Hepatocyte (in vitro differentiated cells): ENCODE results near the gene DOCK1. TPM values are rescaled to one million over a fixed set of nuclear protein-coding genes. Genes with fewer than 3 reads are reported as not detected.

Source experiments
- DNase-seq: peaks from one replicate; pipeline ENCODE4 v3.0.0-alpha.2; 2016; ENCODE audit warnings: low spot score
- H2AFZ ChIP-seq: fragments of 200-600 bp; sonication (generic); 2 replicates; pipeline ENCODE4 v1.6.0; 2016; ENCODE audit warnings: antibody characterized with exemption, mild to moderate bottlenecking
- H3K27ac ChIP-seq: fragments of 200-600 bp; sonication (generic); 2 replicates; pipeline ENCODE4 v1.5.1; 2016; ENCODE audit warnings: mild to moderate bottlenecking
- H3K27me3 ChIP-seq: fragments of 200-600 bp; sonication (generic); 2 replicates; pipeline ENCODE4 v1.6.1; 2016
- H3K36me3 ChIP-seq: fragments of 200-600 bp; sonication (generic); replicated peaks from 2 replicates; pipeline ENCODE4 v1.5.1; 2016; ENCODE audit warnings: low read depth; ENCODE audit not compliant: insufficient read depth
- H3K4me1 ChIP-seq: fragments of 200-600 bp; sonication (generic); 2 replicates; pipeline ENCODE4 v1.5.1; 2016; ENCODE audit warnings: mild to moderate bottlenecking, moderate library complexity; ENCODE audit not compliant: insufficient read depth
- H3K4me2 ChIP-seq: fragments of 200-600 bp; sonication (generic); 2 replicates; pipeline ENCODE4 v1.6.0; 2016
- H3K4me3 ChIP-seq: fragments of 200-600 bp; sonication (generic); 2 replicates; pipeline ENCODE4 v1.5.1; 2016; ENCODE audit warnings: mild to moderate bottlenecking
- H3K79me2 ChIP-seq: fragments of 200-600 bp; sonication (generic); 2 replicates; pipeline ENCODE4 v1.6.0; 2017; ENCODE audit warnings: mild to moderate bottlenecking
- H3K9me2 ChIP-seq: fragments of 200-600 bp; sonication (generic); replicated peaks from 2 replicates; pipeline ENCODE4 v1.6.0; 2017; ENCODE audit warnings: mild to moderate bottlenecking; ENCODE audit not compliant: insufficient read depth
- H3K9me3 ChIP-seq: fragments of 200-600 bp; sonication (generic); 2 replicates; pipeline ENCODE4 v1.5.1; 2016; ENCODE audit warnings: low read depth, mild to moderate bottlenecking
- H4K20me1 ChIP-seq: fragments of 200-600 bp; sonication (generic); 2 replicates; pipeline ENCODE4 v1.6.0; 2016; ENCODE audit warnings: mild to moderate bottlenecking; ENCODE audit not compliant: insufficient read depth, poor library complexity, severe bottlenecking
- EZH2 ChIP-seq: fragments of 200-600 bp; sonication (generic); IDR thresholded peaks from 2 replicates; pipeline ENCODE4 v1.6.1; 2016; ENCODE audit warnings: antibody characterized with exemption, mild to moderate bottlenecking, borderline replicate concordance
- EZH2phosphoT487 ChIP-seq: fragments of 200-600 bp; sonication (generic); IDR thresholded peaks from one replicate; pipeline ENCODE4 v1.6.1; 2018; ENCODE audit warnings: antibody characterized with exemption, mild to moderate bottlenecking, low read depth, moderate library complexity; ENCODE audit not compliant: unreplicated experiment, severe bottlenecking
- WGBS: methylation state at CpG from one replicate; pipeline ENCODE4 v1.1.6; 2016; ENCODE audit warnings: low lambda C conversion rate; ENCODE audit errors: missing lambda C conversion rate; 5-methylcytosine and 5-hydroxymethylcytosine counted together
- polyA plus RNA-seq: library from polyadenylated mRNA; unstranded; fragments of >200 nt; fragmentation: Nextera tagmentation; extraction: Ambion mirVana; gene quantifications from 2 replicates; pipeline ENCODE4 v1.2.1, GENCODE V29; 2016
- total RNA-seq: library from RNA; depleted of rRNA; stranded (reverse); fragments of >200 nt; gene quantifications from 2 replicates; pipeline ENCODE4 v1.2.3, GENCODE V29; 2014
- TF ChIP-seq, protein P1 (sequence below): fragments of 200-600 bp; sonication (generic); IDR thresholded peaks from 2 replicates; pipeline ENCODE4 v1.5.1; 2016; ENCODE audit warnings: antibody characterized with exemption, mild to moderate bottlenecking; ENCODE audit not compliant: poor library complexity

The DOCK1 gene
- total and polyA plus RNA-seq, 2 experiments from 2014 or later = 16.0 to 55.5 TPM

- no peaks in the 10 kb centered on the region for H3K36me3 ChIP-seq
- no peaks in the 10 kb centered on the region for H3K4me1 ChIP-seq
- H3K4me3 ChIP-seq = no peak overlapping the region
- no peak overlapping the region for H3K4me2 ChIP-seq
- H3K9me2 ChIP-seq = no peaks in the 10 kb centered on the region
- H3K79me2 ChIP-seq = no peaks in the 10 kb centered on the region
- H3K9me3 ChIP-seq = no peaks in the 10 kb centered on the region
- no peaks in the 10 kb centered on the region for H3K27me3 ChIP-seq
- no peak for DNase-seq
- H4K20me1 ChIP-seq = no peaks in the 10 kb centered on the region
- no peak overlapping the region for H3K27ac ChIP-seq
- no peak for TF ChIP-seq EZH2
- no peak for TF ChIP-seq EZH2phosphoT487
- TF ChIP-seq, protein P1, sequence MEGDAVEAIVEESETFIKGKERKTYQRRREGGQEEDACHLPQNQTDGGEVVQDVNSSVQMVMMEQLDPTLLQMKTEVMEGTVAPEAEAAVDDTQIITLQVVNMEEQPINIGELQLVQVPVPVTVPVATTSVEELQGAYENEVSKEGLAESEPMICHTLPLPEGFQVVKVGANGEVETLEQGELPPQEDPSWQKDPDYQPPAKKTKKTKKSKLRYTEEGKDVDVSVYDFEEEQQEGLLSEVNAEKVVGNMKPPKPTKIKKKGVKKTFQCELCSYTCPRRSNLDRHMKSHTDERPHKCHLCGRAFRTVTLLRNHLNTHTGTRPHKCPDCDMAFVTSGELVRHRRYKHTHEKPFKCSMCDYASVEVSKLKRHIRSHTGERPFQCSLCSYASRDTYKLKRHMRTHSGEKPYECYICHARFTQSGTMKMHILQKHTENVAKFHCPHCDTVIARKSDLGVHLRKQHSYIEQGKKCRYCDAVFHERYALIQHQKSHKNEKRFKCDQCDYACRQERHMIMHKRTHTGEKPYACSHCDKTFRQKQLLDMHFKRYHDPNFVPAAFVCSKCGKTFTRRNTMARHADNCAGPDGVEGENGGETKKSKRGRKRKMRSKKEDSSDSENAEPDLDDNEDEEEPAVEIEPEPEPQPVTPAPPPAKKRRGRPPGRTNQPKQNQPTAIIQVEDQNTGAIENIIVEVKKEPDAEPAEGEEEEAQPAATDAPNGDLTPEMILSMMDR = no peak
- no peak overlapping the region for H2AFZ ChIP-seq
- 95% methylated on average over 11 of the region's 11 CpGs for WGBS
Measured at GRCh38 chr10:127364034-127364433, 458.8 kb downstream of the DOCK1 start.

DNA sequence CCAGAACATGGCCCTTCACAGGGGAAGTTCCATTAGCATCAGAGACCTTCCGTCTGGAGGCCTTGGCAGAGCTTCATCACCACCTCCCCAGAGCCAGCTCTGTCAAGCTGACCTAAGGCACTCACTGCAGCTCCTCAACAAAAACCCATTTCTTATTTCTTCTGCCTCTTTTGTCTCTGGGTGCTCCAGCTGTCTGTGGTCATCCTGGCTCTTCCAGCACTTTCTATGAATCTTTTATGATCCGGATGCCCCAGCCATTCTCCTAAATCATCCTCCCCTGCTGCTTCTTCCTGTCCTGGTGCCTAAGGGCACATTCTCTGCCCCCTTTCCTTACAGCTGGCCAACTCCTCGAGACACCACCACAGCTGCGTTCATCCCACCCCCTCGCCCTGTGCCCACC lies 462.9 kb downstream of the DOCK1 start:
- H3K9me2 ChIP-seq = no peaks in the 10 kb centered on the region
- no peak overlapping the region for H2AFZ ChIP-seq
- H3K4me2 ChIP-seq = no peak overlapping the region
- H3K4me3 ChIP-seq = no peak overlapping the region
- no peak for DNase-seq
- H3K36me3 ChIP-seq = no peaks in the 10 kb centered on the region
- H3K4me1 ChIP-seq = no peaks in the 10 kb centered on the region
- TF ChIP-seq EZH2 (no peak), EZH2phosphoT487 (no peak)
- TF ChIP-seq, protein P1 = no peak
- no peaks in the 10 kb centered on the region for H3K27me3 ChIP-seq
- no peaks in the 10 kb centered on the region for H4K20me1 ChIP-seq
- WGBS = 94% methylated on average over 3 of the region's 5 CpGs
- no peak overlapping the region for H3K27ac ChIP-seq
- no peaks in the 10 kb centered on the region for H3K79me2 ChIP-seq
- H3K9me3 ChIP-seq = no peaks in the 10 kb centered on the region

DNA sequence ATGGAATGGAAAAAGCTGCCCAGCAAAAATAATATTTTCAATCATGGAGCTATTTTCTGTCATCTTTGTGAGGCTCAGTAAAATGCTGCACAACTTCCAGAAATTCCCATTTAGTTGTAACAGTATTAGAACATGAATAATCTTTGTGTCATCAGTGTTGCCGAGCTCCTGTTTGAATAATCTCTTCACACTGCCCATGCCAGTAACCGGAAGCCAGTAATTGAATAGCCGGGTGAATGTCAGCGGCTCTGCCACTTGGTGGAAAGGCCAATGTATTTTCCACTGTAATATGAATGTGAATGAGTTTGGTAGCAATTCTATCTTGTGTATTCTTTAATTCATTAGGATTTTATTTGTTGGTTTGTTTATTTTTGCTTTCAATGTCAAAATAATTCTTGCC lies 463.7 kb downstream of the DOCK1 start:
- DNase-seq = no peak

More for the DNA sequence above, 463.7 kb downstream of the DOCK1 start:
- TF ChIP-seq, protein P1 = no peak
- no peak for TF ChIP-seq EZH2
- Histone ChIP-seq H3K4me3 (no peak overlapping the region), H3K27me3 (no peaks in the 10 kb centered on the region), H2AFZ (no peak overlapping the region), H4K20me1 (no peaks in the 10 kb centered on the region), H3K4me2 (no peak overlapping the region), H3K9me2 (no peaks in the 10 kb centered on the region), H3K79me2 (no peaks in the 10 kb centered on the region), H3K4me1 (no peaks in the 10 kb centered on the region), H3K27ac (no peak overlapping the region), H3K36me3 (no peaks in the 10 kb centered on the region), H3K9me3 (no peaks in the 10 kb centered on the region)
- 92% methylated on average over 4 of the region's 4 CpGs for WGBS
